Adrenal gland (tissue), 12 donors: ENCODE results near the gene ZNF28. TPM values are rescaled to one million over a fixed set of nuclear protein-coding genes. Genes with fewer than 3 reads are reported as not detected.

Experiments used
- DNase-seq, 7 donors: peaks; one replicate each; pipeline ENCODE4 v3.0.0-alpha.2; 2019 to 2020
- H3K27ac ChIP-seq, 5 donors: fragments of 200-600 bp; sonication (generic) in 4 of 5; 1 replicate in 3 of 5; 2 replicates in 2 of 5; pipeline versions ENCODE4 v1.5.1 to v1.8.0; 2016 to 2020; ENCODE audit warnings: mild to moderate bottlenecking in 1 of 5
- H3K27me3 ChIP-seq: fragments of 200-600 bp; 2 replicates; pipeline ENCODE4 v1.8.0; 2021
- H3K36me3 ChIP-seq, 2 donors: fragments of 200-600 bp; replicated peaks in 1 of 2; 1 replicate in 1 of 2; 2 replicates in 1 of 2; pipeline versions ENCODE4 v1.5.1 to v1.8.0; 2018 to 2022
- H3K4me1 ChIP-seq, 2 donors: fragments of 200-600 bp; replicated peaks in 1 of 2; 1 replicate in 1 of 2; 2 replicates in 1 of 2; pipeline versions ENCODE4 v1.5.1 to v1.8.0; 2018 to 2021
- H3K4me3 ChIP-seq, 4 donors: fragments of 200-600 bp; sonication (generic) in 3 of 4; one replicate each; pipeline ENCODE4 v1.5.1; 2016 to 2018
- H3K9me3 ChIP-seq, 3 donors: fragments of 200-600 bp; sonication (generic) in 1 of 3; replicated peaks in 1 of 3; 1 replicate in 2 of 3; 2 replicates in 1 of 3; pipeline versions ENCODE4 v1.5.1 to v1.8.0; 2016 to 2021
- POLR2A ChIP-seq, 2 donors: fragments of 450-650 bp; IDR thresholded peaks; one replicate each; pipeline ENCODE4 v1.6.1; 2017; ENCODE audit warnings: antibody characterized with exemption in 2 of 2, mild to moderate bottlenecking in 2 of 2, moderate library complexity in 1 of 2
- WGBS, 4 donors: extraction: QIAGEN DNeasy Blood & Tissue Kit in 2 of 4; methylation state at CpG; one replicate each; pipeline versions ENCODE4 v1.1.5 to v1.1.7; 2013 to 2017; 5-methylcytosine and 5-hydroxymethylcytosine counted together
- intact Hi-C, 2 donors: fragments of 100-400 bp; cut with DNase I; formaldehyde crosslinking; loops; one replicate each; pipeline versions ENCODE4 v1.14.1 to v1.15.0; 2022 to 2023
- polyA plus RNA-seq, 3 donors: library from polyadenylated mRNA; stranded (reverse); fragments of 200-250 nt in 2 of 3; fragments of 350-450 nt in 1 of 3; fragmentation: Illumina TruSeq in 1 of 3; extraction: RNeasy Lipid Tissue Mini Kit (QIAGEN cat#74804) in 1 of 3; gene quantifications; one replicate each; pipeline ENCODE4 v1.2.3, GENCODE V29; 2013 to 2014
- total RNA-seq, 9 donors: library from RNA; depleted of rRNA in 4 of 9; stranded (reverse); fragments of >200 nt in 4 of 9; fragments of 120-200 nt in 1 of 9; fragmentation: NEBNext Ultra II Directional in 1 of 9; extraction: Animal tissue kit (Norgen Biotek cat#: 25700) in 1 of 9; gene quantifications; one replicate each; pipeline versions ENCODE4 v1.1.0 to v1.2.4, GENCODE V29; 2013 to 2023
- TF ChIP-seq, protein P1 (sequence below), 6 experiments: fragments of 450-650 bp in 4 of 6; fragments of 200-600 bp in 2 of 6; sonication (generic) in 1 of 6; IDR thresholded peaks; 1 replicate in 5 of 6; 2 replicates in 1 of 6; pipeline versions ENCODE4 v1.5.1 to v1.8.0; 2016 to 2021; ENCODE audit warnings: antibody characterized with exemption in 6 of 6, mild to moderate bottlenecking in 2 of 6, moderate library complexity in 1 of 6
- donor health status: healthy with polysubstance abuse.
- donor health status: Bipolar disorder and iron deficiency.
- donor health status: DM: yes; HTN: yes; CAD: no.
- donor health status: DM: no; HTN: no; CAD: no.
- donor health status: DM: no; HTN: no; CAD: no.
- donor health status: DM: yes; HTN: yes; CAD: no.

Gene ZNF28
- total and polyA plus RNA-seq, 12 donors, result 2.1 to 51.9 (median 16.1) TPM

DNA sequence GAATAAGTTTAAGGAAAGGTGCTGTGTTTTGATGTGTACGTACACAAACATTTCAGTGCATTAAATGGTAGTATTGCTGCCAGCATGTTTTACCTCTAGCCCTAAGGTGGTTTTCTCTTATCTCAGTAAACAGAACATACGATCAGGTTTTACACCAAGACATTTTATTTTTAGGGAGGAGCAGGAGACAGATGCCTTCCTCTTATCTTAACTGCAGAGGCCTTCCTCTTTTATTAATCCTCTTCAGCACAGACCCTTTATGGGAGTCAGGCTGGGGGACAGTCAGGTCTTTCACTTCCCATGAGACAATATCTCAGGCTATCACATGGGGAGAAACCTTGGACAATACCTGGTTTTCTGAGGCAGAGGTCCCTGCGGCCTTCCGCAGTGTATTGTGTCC, 71.7 kb downstream of the ZNF28 start:
- no peak for DNase-seq
- Histone ChIP-seq H3K4me3 (no peak overlapping the region), H3K9me3 (no peaks in the 10 kb centered on the region), H3K36me3 (no peaks in the 10 kb centered on the region), H3K4me1 (no peaks in the 10 kb centered on the region), H3K27ac (no peak overlapping the region), H3K27me3 (no peaks in the 10 kb centered on the region)
- TF ChIP-seq, protein P1, sequence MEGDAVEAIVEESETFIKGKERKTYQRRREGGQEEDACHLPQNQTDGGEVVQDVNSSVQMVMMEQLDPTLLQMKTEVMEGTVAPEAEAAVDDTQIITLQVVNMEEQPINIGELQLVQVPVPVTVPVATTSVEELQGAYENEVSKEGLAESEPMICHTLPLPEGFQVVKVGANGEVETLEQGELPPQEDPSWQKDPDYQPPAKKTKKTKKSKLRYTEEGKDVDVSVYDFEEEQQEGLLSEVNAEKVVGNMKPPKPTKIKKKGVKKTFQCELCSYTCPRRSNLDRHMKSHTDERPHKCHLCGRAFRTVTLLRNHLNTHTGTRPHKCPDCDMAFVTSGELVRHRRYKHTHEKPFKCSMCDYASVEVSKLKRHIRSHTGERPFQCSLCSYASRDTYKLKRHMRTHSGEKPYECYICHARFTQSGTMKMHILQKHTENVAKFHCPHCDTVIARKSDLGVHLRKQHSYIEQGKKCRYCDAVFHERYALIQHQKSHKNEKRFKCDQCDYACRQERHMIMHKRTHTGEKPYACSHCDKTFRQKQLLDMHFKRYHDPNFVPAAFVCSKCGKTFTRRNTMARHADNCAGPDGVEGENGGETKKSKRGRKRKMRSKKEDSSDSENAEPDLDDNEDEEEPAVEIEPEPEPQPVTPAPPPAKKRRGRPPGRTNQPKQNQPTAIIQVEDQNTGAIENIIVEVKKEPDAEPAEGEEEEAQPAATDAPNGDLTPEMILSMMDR (IDR thresholded peaks at IDR 0.05), result no peak
- no peak for TF ChIP-seq POLR2A (IDR thresholded peaks at IDR 0.05)
- WGBS, 4 donors, result 50 to 58% (median 54%) methylated on average over 4 of the region's 4 CpGs
- intact Hi-C loops, result no loop called here

- Histone ChIP-seq H3K27ac (no peak overlapping the region), H3K27me3 (no peaks in the 10 kb centered on the region), H3K36me3 (no peaks in the 10 kb centered on the region), H3K9me3 (no peaks in the 10 kb centered on the region), H3K4me3 (no peak overlapping the region), H3K4me1 (no peaks in the 10 kb centered on the region)
- intact Hi-C loops, result no loop called here
- no peak for TF ChIP-seq POLR2A (IDR thresholded peaks at IDR 0.05)
- TF ChIP-seq, protein P1 (IDR thresholded peaks at IDR 0.05), result peak; percentile 11 to 54 (median 42)
- WGBS, 4 donors, result 33 to 41% (median 37%) methylated on average over 8 of the region's 8 CpGs
- DNase-seq, result peak in 2 of 7 donors; percentile 21
Measured at GRCh38 chr19:52748336-52748950, 73.0 kb downstream of the ZNF28 start.

Other genes starting within 250 kb of the ZNF28 start
- 100 to 1,000 TPM in 2 of 9 donors, 10 to 100 TPM in 7; 23.4 to 185 (median 47.4) TPM for gene ZNF83, start 183.3 kb downstream of the ZNF28 start, total RNA-seq
- gene ZNF83, start 183.3 kb downstream of the ZNF28 start, polyA plus RNA-seq, result 100 to 1,000 TPM in 2 of 3 donors, 10 to 100 TPM in 1; 50.0 to 344 (median 165) TPM
- 10 to 100 TPM in 6 of 9 donors, 1 to 10 TPM in 3; 8.3 to 21.8 (median 13.8) TPM for gene ZNF611, start 86.6 kb downstream of the ZNF28 start, total RNA-seq
- gene ZNF611, start 86.6 kb downstream of the ZNF28 start, polyA plus RNA-seq, result 1 to 10 TPM; 3.8 to 6.8 (median 5.7) TPM
- gene ZNF600, start 34.8 kb downstream of the ZNF28 start, total RNA-seq, result 10 to 100 TPM in 1 of 9 donors, 1 to 10 TPM in 7, under 1 TPM in 1; 0.42 to 17.7 (median 5.0) TPM
- 10 to 100 TPM in 1 of 3 donors, 1 to 10 TPM in 2; 8.0 to 17.1 (median 9.7) TPM for gene ZNF600, start 34.8 kb downstream of the ZNF28 start, polyA plus RNA-seq
- 100 to 1,000 TPM in 1 of 9 donors, 10 to 100 TPM in 8; 10.7 to 109 (median 18.9) TPM for gene ZNF468, start 36.0 kb upstream of the ZNF28 start, total RNA-seq
- 10 to 100 TPM in 1 of 3 donors, 1 to 10 TPM in 2; 5.5 to 30.6 (median 5.6) TPM for gene ZNF468, start 36.0 kb upstream of the ZNF28 start, polyA plus RNA-seq
- 10 to 100 TPM in 6 of 9 donors, 1 to 10 TPM in 3; 6.5 to 21.3 (median 13.7) TPM for gene ZNF320, start 76.0 kb upstream of the ZNF28 start, total RNA-seq
- gene ZNF320, start 76.0 kb upstream of the ZNF28 start, polyA plus RNA-seq, result 10 to 100 TPM in 1 of 3 donors, 1 to 10 TPM in 2; 4.0 to 11.6 (median 8.1) TPM
- gene ZNF888, start 101.8 kb upstream of the ZNF28 start, total RNA-seq, result 1 to 10 TPM; 2.2 to 9.0 (median 4.8) TPM
- gene ZNF888, start 101.8 kb upstream of the ZNF28 start, polyA plus RNA-seq, result 1 to 10 TPM; 2.6 to 4.7 (median 4.0) TPM
- 10 to 100 TPM in 6 of 9 donors, 1 to 10 TPM in 3; 4.2 to 29.3 (median 11.8) TPM for gene ZNF816, start 141.2 kb upstream of the ZNF28 start, total RNA-seq
- 10 to 100 TPM in 1 of 3 donors, 1 to 10 TPM in 2; 2.3 to 13.1 (median 4.3) TPM for gene ZNF816, start 141.2 kb upstream of the ZNF28 start, polyA plus RNA-seq
- gene ERVV-1, start 192.3 kb upstream of the ZNF28 start, total RNA-seq, result not detected
- not detected for gene ERVV-1, start 192.3 kb upstream of the ZNF28 start, polyA plus RNA-seq
- gene ERVV-2, start 223.1 kb upstream of the ZNF28 start, total RNA-seq, result not detected
- gene ERVV-2, start 223.1 kb upstream of the ZNF28 start, polyA plus RNA-seq, result not detected